Measurements from ENCODE around the gene TBC1D1.

TBC1D1 gene

GRCh38 chr4:38152721-38153386 lies 262.0 kb downstream of the TBC1D1 start:
- no peak for DNase-seq

- DNase-seq = peak in 1 of 2 donors; percentile 44
Measured at GRCh38 chr4:38153387-38153760, 262.5 kb downstream of the TBC1D1 start.

- DNase-seq = no peak
Measured at GRCh38 chr4:38154252-38154651, 263.4 kb downstream of the TBC1D1 start.

GRCh38 chr4:38154681-38155588 lies 264.1 kb downstream of the TBC1D1 start:
- DNase-seq = peak in 1 of 2 donors; percentile 33

GRCh38 chr4:38155589-38156294 lies 264.9 kb downstream of the TBC1D1 start:
- DNase-seq = no peak

- DNase-seq = no peak
Measured at GRCh38 chr4:38157592-38157991, 266.7 kb downstream of the TBC1D1 start.

GRCh38 chr4:38160487-38161207 lies 269.8 kb downstream of the TBC1D1 start:
- peak; percentile 95 to 97 for DNase-seq

- DNase-seq = no peak
Measured at GRCh38 chr4:38161208-38162113, 270.6 kb downstream of the TBC1D1 start.

- DNase-seq = no peak
Measured at GRCh38 chr4:38162240-38162784, 271.4 kb downstream of the TBC1D1 start.

- no peak for DNase-seq
Measured at GRCh38 chr4:38163216-38164006, 272.5 kb downstream of the TBC1D1 start.

- DNase-seq = no peak
Measured at GRCh38 chr4:38164346-38164745, 273.5 kb downstream of the TBC1D1 start.

- peak; percentile 96 to 97 for DNase-seq
Measured at GRCh38 chr4:38166082-38166481, 275.2 kb downstream of the TBC1D1 start.

GRCh38 chr4:38166768-38167167 lies 275.9 kb downstream of the TBC1D1 start:
- no peak for DNase-seq

GRCh38 chr4:38167973-38168372 lies 277.1 kb downstream of the TBC1D1 start:
- no peak for DNase-seq

- DNase-seq = no peak
Measured at GRCh38 chr4:38169524-38169923, 278.6 kb downstream of the TBC1D1 start.

GRCh38 chr4:38170338-38171169 lies 279.7 kb downstream of the TBC1D1 start:
- DNase-seq = no peak

- DNase-seq = no peak
Measured at GRCh38 chr4:38172078-38172477, 281.2 kb downstream of the TBC1D1 start.

GRCh38 chr4:38173935-38174518 lies 283.1 kb downstream of the TBC1D1 start:
- DNase-seq = no peak

- peak; percentile 87 to 91 for DNase-seq
Measured at GRCh38 chr4:38174801-38175200, 283.9 kb downstream of the TBC1D1 start.

Measured in inflammatory macrophage (primary cell).